Skeletal muscle satellite cell (primary cell): Measurements from ENCODE around the gene MPP7. TPM values are rescaled to one million over a fixed set of nuclear protein-coding genes. Genes with fewer than 3 reads are reported as not detected.

Source experiments
- H3K27me3 ChIP-seq: 2 replicates; pipeline ENCODE4 v1.7.0; 2013; ENCODE audit warnings: low read length; ENCODE audit not compliant: control insufficient read depth, insufficient read depth
- H3K36me3 ChIP-seq: 2 replicates; pipeline ENCODE4 v1.7.0; 2013; ENCODE audit warnings: mild to moderate bottlenecking, control low read depth, low read length; ENCODE audit not compliant: insufficient read depth
- H3K4me1 ChIP-seq: 2 replicates; pipeline ENCODE4 v1.7.0; 2013; ENCODE audit warnings: low read length; ENCODE audit not compliant: control insufficient read depth, insufficient read depth
- H3K4me2 ChIP-seq: 2 replicates; pipeline ENCODE4 v1.7.0; 2013; ENCODE audit warnings: mild to moderate bottlenecking, low read length
- H3K4me3 ChIP-seq: 2 replicates; pipeline ENCODE4 v1.7.0; 2013; ENCODE audit warnings: low read length
- H3K9ac ChIP-seq: 2 replicates; pipeline ENCODE4 v1.7.0; 2013; ENCODE audit warnings: mild to moderate bottlenecking, low read depth, low read length, moderate library complexity
- H3K9me3 ChIP-seq: replicated peaks from 2 replicates; pipeline ENCODE4 v1.7.0; 2013; ENCODE audit warnings: mild to moderate bottlenecking, control low read depth, low read length
- small RNA-seq: library from RNA; depleted of rRNA; stranded (forward); fragments of <200 nt; gene quantifications from one replicate; pipeline ENCODE3, GENCODE V24; 2012

Gene MPP7

GRCh38 chr10:28266449-28267224, 36.2 kb downstream of the MPP7 start:
- Histone ChIP-seq H3K4me3 (no peak overlapping the region), H3K9me3 (no peaks in the 10 kb centered on the region), H3K4me2 (no peak overlapping the region), H3K9ac (no peak overlapping the region), H3K36me3 (no peaks in the 10 kb centered on the region), H3K27me3 (no peaks in the 10 kb centered on the region), H3K4me1 (no peaks in the 10 kb centered on the region)

- no peaks in the 10 kb centered on the region for H3K9me3 ChIP-seq
- no peaks in the 10 kb centered on the region for H3K36me3 ChIP-seq
Observed at GRCh38 chr10:28263136-28263857, 39.6 kb downstream of the MPP7 start.

GRCh38 chr10:28256776-28257175, 46.1 kb downstream of the MPP7 start:
- Histone ChIP-seq H3K4me3 (no peak overlapping the region), H3K27me3 (no peaks in the 10 kb centered on the region), H3K36me3 (no peaks in the 10 kb centered on the region), H3K9ac (no peak overlapping the region), H3K9me3 (no peaks in the 10 kb centered on the region), H3K4me1 (peaks cover 11% of the 10 kb centered on the region), H3K4me2 (no peak overlapping the region)

More at GRCh38 chr10:28263136-28263857, 39.6 kb downstream of the MPP7 start:
- H3K4me2 ChIP-seq = no peak overlapping the region
- H3K4me1 ChIP-seq = no peaks in the 10 kb centered on the region
- no peaks in the 10 kb centered on the region for H3K27me3 ChIP-seq
- no peak overlapping the region for H3K4me3 ChIP-seq
- H3K9ac ChIP-seq = no peak overlapping the region

GRCh38 chr10:28254290-28254985, 48.4 kb downstream of the MPP7 start:
- Histone ChIP-seq H3K4me2 (peak overlapping the region; percentile 38), H3K27me3 (no peaks in the 10 kb centered on the region), H3K9ac (no peak overlapping the region), H3K36me3 (no peaks in the 10 kb centered on the region), H3K4me3 (no peak overlapping the region), H3K9me3 (no peaks in the 10 kb centered on the region), H3K4me1 (peaks cover 11% of the 10 kb centered on the region)

GRCh38 chr10:28253169-28253785, 49.6 kb downstream of the MPP7 start:
- Histone ChIP-seq H3K4me2 (no peak overlapping the region), H3K36me3 (no peaks in the 10 kb centered on the region), H3K9ac (no peak overlapping the region), H3K27me3 (no peaks in the 10 kb centered on the region), H3K4me3 (no peak overlapping the region), H3K9me3 (no peaks in the 10 kb centered on the region), H3K4me1 (peaks cover 11% of the 10 kb centered on the region)

Small RNAs within 50 kb of the gene (small RNA-seq; reads per million reads assigned to genes)
- gene MIR8086 = not detected
